SU-DHL-6 (cell line): Measurements from ENCODE around the gene TRAPPC8.
"Not testable (repeated sequence)": the region's sequence is repeated elsewhere in the genome, so short reads cannot be mapped to it uniquely, and the experiment has no call there.

Source experiments
- EZH2phosphoT487 ChIP-seq: fragments of 200-600 bp; sonication (generic), shearing (Covaris generic); conservative IDR thresholded peaks from 2 replicates; pipeline ENCODE4 v1.6.1; 2018; ENCODE audit warnings: mild to moderate bottlenecking, antibody characterized with exemption, low read length, moderate library complexity, mixed read lengths
- TF ChIP-seq, protein P1 (sequence below): fragments of 200-600 bp; sonication (generic); IDR thresholded peaks from one replicate; pipeline ENCODE4 v1.5.1; 2017; ENCODE audit warnings: antibody characterized with exemption, mild to moderate bottlenecking, low read length, moderate library complexity; ENCODE audit not compliant: insufficient read depth, poor library complexity, severe bottlenecking

DNA sequence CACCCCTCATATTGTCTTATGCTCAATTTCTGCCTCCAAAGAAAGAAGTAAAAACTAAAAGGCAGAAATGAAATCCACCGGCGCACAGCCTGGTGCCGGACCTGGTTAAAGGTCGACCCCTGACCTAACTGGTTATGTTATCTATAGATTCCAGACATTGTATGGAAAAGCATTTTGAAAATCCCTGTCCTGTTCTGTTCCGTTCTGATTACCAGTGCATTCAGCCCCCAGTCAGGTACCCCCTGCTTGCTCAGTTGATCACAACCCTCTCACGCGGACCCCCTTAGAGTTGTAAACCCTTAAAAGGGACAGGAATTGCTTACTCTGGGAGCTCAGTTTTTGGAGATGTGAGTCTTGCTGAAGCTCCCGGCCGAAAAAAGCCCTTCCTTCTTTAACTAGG lies 5.4 kb upstream of the TRAPPC8 start:
- TF ChIP-seq, protein P1, sequence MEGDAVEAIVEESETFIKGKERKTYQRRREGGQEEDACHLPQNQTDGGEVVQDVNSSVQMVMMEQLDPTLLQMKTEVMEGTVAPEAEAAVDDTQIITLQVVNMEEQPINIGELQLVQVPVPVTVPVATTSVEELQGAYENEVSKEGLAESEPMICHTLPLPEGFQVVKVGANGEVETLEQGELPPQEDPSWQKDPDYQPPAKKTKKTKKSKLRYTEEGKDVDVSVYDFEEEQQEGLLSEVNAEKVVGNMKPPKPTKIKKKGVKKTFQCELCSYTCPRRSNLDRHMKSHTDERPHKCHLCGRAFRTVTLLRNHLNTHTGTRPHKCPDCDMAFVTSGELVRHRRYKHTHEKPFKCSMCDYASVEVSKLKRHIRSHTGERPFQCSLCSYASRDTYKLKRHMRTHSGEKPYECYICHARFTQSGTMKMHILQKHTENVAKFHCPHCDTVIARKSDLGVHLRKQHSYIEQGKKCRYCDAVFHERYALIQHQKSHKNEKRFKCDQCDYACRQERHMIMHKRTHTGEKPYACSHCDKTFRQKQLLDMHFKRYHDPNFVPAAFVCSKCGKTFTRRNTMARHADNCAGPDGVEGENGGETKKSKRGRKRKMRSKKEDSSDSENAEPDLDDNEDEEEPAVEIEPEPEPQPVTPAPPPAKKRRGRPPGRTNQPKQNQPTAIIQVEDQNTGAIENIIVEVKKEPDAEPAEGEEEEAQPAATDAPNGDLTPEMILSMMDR, result not testable (repeated sequence)
- not testable (repeated sequence) for TF ChIP-seq EZH2phosphoT487
